Measurements from ENCODE around the gene SMS.

SMS gene

GRCh38 chrX:21959362-21960051 is 19.0 kb downstream of the SMS start:
- no peak for TF ChIP-seq POLR2A (IDR thresholded peaks at IDR 0.05; ENCODE audit: low read depth, low read length)
- FAIRE-seq (no peak), DNase-seq (ENCODE audit: insufficient read length, low spot score) (no peak)

GRCh38 chrX:21960569-21961541 is 20.3 kb downstream of the SMS start:
- DNase-seq (ENCODE audit: insufficient read length, low spot score) (no peak), FAIRE-seq (no peak)
- TF ChIP-seq POLR2A (IDR thresholded peaks at IDR 0.05; ENCODE audit: low read depth, low read length) = no peak

- DNase-seq (ENCODE audit: insufficient read length, low spot score) (no peak), FAIRE-seq (no peak)
- no peak for TF ChIP-seq POLR2A (IDR thresholded peaks at IDR 0.05; ENCODE audit: low read depth, low read length)
These were observed 21.9 kb downstream of the SMS start for GRCh38 chrX:21962361-21962760.

- TF ChIP-seq POLR2A (IDR thresholded peaks at IDR 0.05; ENCODE audit: low read depth, low read length) = no peak
- DNase-seq (ENCODE audit: insufficient read length, low spot score) (no peak), FAIRE-seq (no peak)
These were observed 22.8 kb downstream of the SMS start for GRCh38 chrX:21963269-21963668.

- FAIRE-seq (no peak), DNase-seq (ENCODE audit: insufficient read length, low spot score) (no peak)
- TF ChIP-seq POLR2A (IDR thresholded peaks at IDR 0.05; ENCODE audit: low read depth, low read length) = no peak
These were observed 23.4 kb downstream of the SMS start for GRCh38 chrX:21963731-21964405.

- no peak for FAIRE-seq
These were observed 26.4 kb downstream of the SMS start for GRCh38 chrX:21966866-21967265.

GRCh38 chrX:21968333-21968732 is 27.8 kb downstream of the SMS start:
- no peak for TF ChIP-seq POLR2A (IDR thresholded peaks at IDR 0.05; ENCODE audit: low read depth, low read length)
- FAIRE-seq (no peak), DNase-seq (ENCODE audit: insufficient read length, low spot score) (no peak)

More at GRCh38 chrX:21966866-21967265, 26.4 kb downstream of the SMS start:
- no peak for TF ChIP-seq POLR2A (IDR thresholded peaks at IDR 0.05; ENCODE audit: low read depth, low read length)
- DNase-seq (ENCODE audit: insufficient read length, low spot score) = no peak

- no peak for FAIRE-seq
- TF ChIP-seq POLR2A (IDR thresholded peaks at IDR 0.05; ENCODE audit: low read depth, low read length) = no peak
- DNase-seq (ENCODE audit: insufficient read length, low spot score) = no peak
These were observed 29.8 kb downstream of the SMS start for GRCh38 chrX:21970326-21970725.

GRCh38 chrX:21972046-21972445 is 31.5 kb downstream of the SMS start:
- DNase-seq (ENCODE audit: insufficient read length, low spot score) (no peak), FAIRE-seq (no peak)
- no peak for TF ChIP-seq POLR2A (IDR thresholded peaks at IDR 0.05; ENCODE audit: low read depth, low read length)

GRCh38 chrX:21972721-21973120 is 32.2 kb downstream of the SMS start:
- DNase-seq (ENCODE audit: insufficient read length, low spot score) = no peak
- FAIRE-seq = no peak
- TF ChIP-seq POLR2A (IDR thresholded peaks at IDR 0.05; ENCODE audit: low read depth, low read length) = no peak

- FAIRE-seq (no peak), DNase-seq (ENCODE audit: insufficient read length, low spot score) (no peak)
- TF ChIP-seq POLR2A (IDR thresholded peaks at IDR 0.05; ENCODE audit: low read depth, low read length) = no peak
These were observed 33.0 kb downstream of the SMS start for GRCh38 chrX:21973321-21974010.

GRCh38 chrX:21974011-21974385 is 33.5 kb downstream of the SMS start:
- FAIRE-seq = no peak
- DNase-seq (ENCODE audit: insufficient read length, low spot score) = no peak
- TF ChIP-seq POLR2A (IDR thresholded peaks at IDR 0.05; ENCODE audit: low read depth, low read length) = no peak

GRCh38 chrX:21975242-21975641 is 34.7 kb downstream of the SMS start:
- DNase-seq (ENCODE audit: insufficient read length, low spot score) (no peak), FAIRE-seq (no peak)
- no peak for TF ChIP-seq POLR2A (IDR thresholded peaks at IDR 0.05; ENCODE audit: low read depth, low read length)

GRCh38 chrX:21975812-21976211 is 35.3 kb downstream of the SMS start:
- no peak for FAIRE-seq
- DNase-seq (ENCODE audit: insufficient read length, low spot score) = no peak
- no peak for TF ChIP-seq POLR2A (IDR thresholded peaks at IDR 0.05; ENCODE audit: low read depth, low read length)

Measured in H54 (cell line).